Measurements from ENCODE around the gene WNT5A. TPM values are rescaled to one million over a fixed set of nuclear protein-coding genes. Genes with fewer than 3 reads are reported as not detected.

Gene WNT5A
- total RNA-seq, 2 experiments from 2014 or later: not detected

- ChIA-PET POLR2A (no interaction called here), CTCF (no interaction called here)
- H3K4me3 Mint-ChIP-seq: no peak overlapping the region
- no peak for TF ChIP-seq CTCF (IDR thresholded peaks at IDR 0.05)
- ATAC-seq (no peak), DNase-seq (no peak)
- intact Hi-C loops (cut with micrococcal nuclease): no loop called here
- H3K4me1 Mint-ChIP-seq (ENCODE audit: low read depth): no peaks in the 10 kb centered on the region
- H3K36me3 Mint-ChIP-seq (ENCODE audit: low read depth): no peaks in the 10 kb centered on the region
- H3K9me3 Mint-ChIP-seq: no peaks in the 10 kb centered on the region
- peaks cover 22% of the 10 kb centered on the region for H3K27me3 Mint-ChIP-seq
- no peak overlapping the region for H3K27ac Mint-ChIP-seq
Observed at GRCh38 chr3:55477306-55478303, 9.5 kb downstream of the WNT5A start.

- no peak for TF ChIP-seq CTCF (IDR thresholded peaks at IDR 0.05)
- ATAC-seq: no peak
- Mint-ChIP-seq H3K27ac (no peak overlapping the region), H3K9me3 (no peaks in the 10 kb centered on the region), H3K4me3 (no peak overlapping the region), H3K4me1 (ENCODE audit: low read depth) (no peaks in the 10 kb centered on the region), H3K36me3 (ENCODE audit: low read depth) (no peaks in the 10 kb centered on the region), H3K27me3 (peaks cover 19% of the 10 kb centered on the region)
- DNase-seq: no peak
- intact Hi-C loops (cut with micrococcal nuclease): no loop called here
- ChIA-PET CTCF (no interaction called here), POLR2A (no interaction called here)
Observed at GRCh38 chr3:55476515-55476914, 10.6 kb downstream of the WNT5A start.

GRCh38 chr3:55474213-55474632, 12.9 kb downstream of the WNT5A start:
- Mint-ChIP-seq H3K9me3 (no peaks in the 10 kb centered on the region), H3K4me1 (ENCODE audit: low read depth) (no peaks in the 10 kb centered on the region), H3K27ac (no peak overlapping the region), H3K4me3 (no peak overlapping the region), H3K27me3 (peaks cover 7% of the 10 kb centered on the region), H3K36me3 (ENCODE audit: low read depth) (no peaks in the 10 kb centered on the region)
- ChIA-PET CTCF (no interaction called here), POLR2A (no interaction called here)
- intact Hi-C loops (cut with micrococcal nuclease): no loop called here
- TF ChIP-seq CTCF (IDR thresholded peaks at IDR 0.05): no peak
- ATAC-seq (no peak), DNase-seq (no peak)

GRCh38 chr3:55473788-55474187, 13.3 kb downstream of the WNT5A start:
- Mint-ChIP-seq H3K9me3 (no peaks in the 10 kb centered on the region), H3K27ac (no peak overlapping the region), H3K4me1 (ENCODE audit: low read depth) (no peaks in the 10 kb centered on the region), H3K27me3 (peaks cover 7% of the 10 kb centered on the region), H3K4me3 (no peak overlapping the region), H3K36me3 (ENCODE audit: low read depth) (no peaks in the 10 kb centered on the region)
- intact Hi-C loops (cut with micrococcal nuclease): no loop called here
- POLR2A ChIA-PET: no interaction called here
- no peak for ATAC-seq
- no peak for TF ChIP-seq CTCF (IDR thresholded peaks at IDR 0.05)
- CTCF ChIA-PET: no interaction called here
- DNase-seq: no peak

- Mint-ChIP-seq H3K27me3 (peaks cover 4% of the 10 kb centered on the region), H3K36me3 (ENCODE audit: low read depth) (no peaks in the 10 kb centered on the region), H3K9me3 (no peaks in the 10 kb centered on the region), H3K4me1 (ENCODE audit: low read depth) (no peaks in the 10 kb centered on the region), H3K4me3 (no peak overlapping the region), H3K27ac (no peak overlapping the region)
- intact Hi-C loops (cut with micrococcal nuclease): no loop called here
- ChIA-PET POLR2A (no interaction called here), CTCF (no interaction called here)
- DNase-seq (no peak), ATAC-seq (no peak)
- TF ChIP-seq CTCF (IDR thresholded peaks at IDR 0.05): no peak
Observed at GRCh38 chr3:55471522-55472280, 15.4 kb downstream of the WNT5A start.

All from activated CD8-positive, alpha-beta T cell treated with anti-CD3 and anti-CD28 coated beads for 36 hours (primary cell).